Heart right ventricle (tissue), 16 donors: ENCODE measurements around the gene GUK1. TPM values are rescaled to one million over a fixed set of nuclear protein-coding genes. Genes with fewer than 3 reads are reported as not detected.

Source experiments
- ATAC-seq, 8 donors: fragments of 200-7000 bp; cut with Tn5 transposase; one replicate each; pipeline ENCODE4 v1.9.1; 2020; ENCODE audit warnings: mild to moderate bottlenecking in 8 of 8, moderate library complexity in 8 of 8, moderate number of reproducible peaks in 1 of 8
- DNase-seq, 2 donors: peaks; one replicate each; pipeline ENCODE4 v3.0.0-alpha.2; 2020
- H3K27ac ChIP-seq, 10 donors: fragments of 200-600 bp; sonication (generic) in 2 of 10; one replicate each; pipeline versions ENCODE4 v1.5.0 to v1.8.0; 2020 to 2022; ENCODE audit warnings: mild to moderate bottlenecking in 3 of 10
- H3K27me3 ChIP-seq, 7 donors: fragments of 200-600 bp; one replicate each; pipeline ENCODE4 v1.8.0; 2021 to 2022; ENCODE audit warnings: mild to moderate bottlenecking in 2 of 7
- H3K36me3 ChIP-seq, 9 donors: fragments of 200-600 bp; sonication (generic) in 1 of 9; one replicate each; pipeline versions ENCODE4 v1.5.0 to v1.8.0; 2020 to 2022; ENCODE audit warnings: mild to moderate bottlenecking in 2 of 9
- H3K4me1 ChIP-seq, 9 donors: fragments of 200-600 bp; sonication (generic) in 1 of 9; one replicate each; pipeline versions ENCODE4 v1.5.0 to v1.8.0; 2020 to 2022; ENCODE audit warnings: mild to moderate bottlenecking in 4 of 9
- H3K4me3 ChIP-seq, 10 donors: fragments of 200-600 bp; sonication (generic) in 2 of 10; one replicate each; pipeline versions ENCODE4 v1.5.0 to v1.8.0; 2020 to 2022; ENCODE audit warnings: mild to moderate bottlenecking in 7 of 10, moderate library complexity in 2 of 10
- H3K9me3 ChIP-seq, 11 donors: fragments of 200-600 bp in 10 of 11; sonication (generic) in 2 of 11; one replicate each; pipeline versions ENCODE4 v1.5.0 to v1.8.0; 2013 to 2022; ENCODE audit warnings: mild to moderate bottlenecking in 2 of 11, control low read depth in 1 of 11, moderate library complexity in 1 of 11
- CTCF ChIP-seq, 9 donors: fragments of 200-600 bp; sonication (generic) in 2 of 9; IDR thresholded peaks; one replicate each; pipeline versions ENCODE4 v1.5.0 to v1.8.0; 2021 to 2022; ENCODE audit warnings: antibody characterized with exemption in 9 of 9, mild to moderate bottlenecking in 5 of 9, moderate library complexity in 1 of 9
- WGBS, 2 donors: extraction: QIAGEN DNeasy Blood & Tissue Kit; methylation state at CpG; one replicate each; pipeline ENCODE4 v1.1.7; 2013; ENCODE audit warnings: inconsistent platforms in 1 of 2; 5-methylcytosine and 5-hydroxymethylcytosine counted together
- intact Hi-C, 10 donors: fragments of 100-400 bp; cut with DNase I; formaldehyde crosslinking; loops; one replicate each; pipeline versions ENCODE4 v1.11.1 to v1.14.2; 2022
- long read RNA-seq, 3 donors: library from polyadenylated mRNA; unstranded; transcript quantifications; one replicate each; pipeline ENCODE4 v2.0.0, GENCODE V29; 2020 to 2021
- polyA plus RNA-seq, 2 donors: library from polyadenylated mRNA; stranded (reverse); fragments of 200-250 nt; gene quantifications; one replicate each; pipeline ENCODE4 v1.2.3, GENCODE V29; 2013
- total RNA-seq, 10 donors: library from RNA; stranded (reverse); fragmentation: NEBNext Ultra II Directional in 3 of 10; extraction: Animal tissue kit (Norgen Biotek cat#: 25700) in 3 of 10; gene quantifications; one replicate each; pipeline versions ENCODE4 v1.2.1 to v1.2.4, GENCODE V29; 2021 to 2023
- donor health status: Arrhythmogenic right ventricular cardiomyopathy.
- donor health status: ischemic (EF 13 %, LVEDD 7.1; RV severe dilation, severe dysfunction).
- donor health status: healthy with polysubstance abuse.
- donor health status: DM: no; HTN: yes; CAD: no.
- donor health status: DM: no; HTN: no; CAD: no.
- donor health status: ischemic (EF 25% LVEDD 6.9; RV normal size, moderate dysfunction).
- donor health status: ischemic (EF 25% LVEDD 5.7; RV mildly dilated, moderate dysfunction).
- donor health status: healthy.
- donor health status: DM: yes; HTN: yes; CAD: no.
- donor health status: Ischemic cardiomyopathy.
- donor health status: ischemic (EF 35%, LVEDD 5.7; RV mildly dilated, moderate dysfunction).
- donor health status: nonischemic (EF 11% LVEDD 7.7; RV severe dilation, severe dysfunction).
- donor health status: DM: yes; HTN: yes; CAD: no.
- donor health status: PGD.
- donor health status: ischemic (EF 29% LVEDD 5.4; RV normal size, mild dysfunction).
- donor health status: nonischemic (EF 23%, LVEDD 6.1; RV moderate dilation, normal function).

GUK1 gene
- 100 to 1,000 TPM; 121 to 207 (median 159) TPM for total RNA-seq
- polyA plus RNA-seq: 100 to 1,000 TPM; 275 to 474 TPM
- long read RNA-seq, donor 1, transcript GUK1-201 (9 exons, 1,084 nt): minor isoform, 70 of 282 reads
- long read RNA-seq, donor 1, transcript GUK1-208 (7 exons, 842 nt): minor isoform, 6 of 282 reads
- long read RNA-seq, donor 1, transcript GUK1-210 (8 exons, 990 nt): major isoform, 107 of 282 reads
- long read RNA-seq, donor 1, partial matches to known transcripts: 19 of 282 reads
- long read RNA-seq, donor 1, other reads (novel, unspliced or antisense): 69 of 282 reads
- long read RNA-seq, donor 2, transcript GUK1-210 (8 exons, 990 nt): major isoform, 111 of 269 reads
- long read RNA-seq, donor 2, transcript GUK1-208 (7 exons, 842 nt): minor isoform, 9 of 269 reads
- long read RNA-seq, donor 2, transcript GUK1-202 (7 exons, 940 nt): minor isoform, 7 of 269 reads
- long read RNA-seq, donor 2, transcript GUK1-201 (9 exons, 1,084 nt): minor isoform, 66 of 269 reads
- long read RNA-seq, donor 2, partial matches to known transcripts: 17 of 269 reads
- long read RNA-seq, donor 2, other reads (novel, unspliced or antisense): 47 of 269 reads
- long read RNA-seq, donor 3, transcript GUK1-201 (9 exons, 1,084 nt): minor isoform, 45 of 213 reads
- long read RNA-seq, donor 3, transcript GUK1-210 (8 exons, 990 nt): major isoform, 46 of 213 reads
- long read RNA-seq, donor 3, partial matches to known transcripts: 19 of 213 reads
- long read RNA-seq, donor 3, other reads (novel, unspliced or antisense): 91 of 213 reads

- peaks cover 25 to 47% (median 44%) of the 10 kb centered on the region in 9 donors for H3K4me1 ChIP-seq
Observed at GRCh38 chr1:228139931-228140723, at the start of gene GUK1. Gene GUK1 (plus strand): TSS chr1:228140279. CDS start chr1:228140303, 24 bp downstream.

GRCh38 chr1:228090613-228091081, 49.4 kb upstream of the GUK1 start:
- peaks cover 0 to 38% (median 0%) of the 10 kb centered on the region in 9 donors for H3K36me3 ChIP-seq
- intact Hi-C loops: no loop called here
- H3K4me1 ChIP-seq: peaks cover 39 to 86% (median 77%) of the 10 kb centered on the region in 9 donors
- TF ChIP-seq CTCF (IDR thresholded peaks at IDR 0.05): no peak
- peaks cover 0 to 18% (median 10%) of the 10 kb centered on the region in 11 donors for H3K9me3 ChIP-seq
- DNase-seq (no peak), ATAC-seq (peak in 4 of 8 donors; percentile 13 to 23 (median 18))
- WGBS, 2 donors: 21 to 25% methylated on average over 2 of the region's 2 CpGs
- no peak overlapping the region for H3K4me3 ChIP-seq
- no peaks in the 10 kb centered on the region for H3K27me3 ChIP-seq
- peak overlapping the region in 4 of 10 donors; percentile 17 to 100 (median 76) for H3K27ac ChIP-seq

More at GRCh38 chr1:228139931-228140723, at the start of gene GUK1:
- peak; percentile 99 to 100 for DNase-seq
- Histone ChIP-seq H3K27me3 (no peaks in the 10 kb centered on the region), H3K4me3 (peak within 1 kb of the TSS; percentile 83 to 100 (median 95)), H3K27ac (peak within 1 kb of the TSS; percentile 97 to 100 (median 99)), H3K9me3 (no peaks in the 10 kb centered on the region), H3K36me3 (peaks cover 0 to 16% (median 0%) of the 10 kb centered on the region in 9 donors)
- 0% methylated on average over 90 to 95 of the region's 95 CpGs for WGBS, 2 donors
- peak; percentile 92 to 96 (median 94) for ATAC-seq
- TF ChIP-seq CTCF (IDR thresholded peaks at IDR 0.05): peak in 7 of 9 donors; percentile 11 to 57 (median 41)
- intact Hi-C loops: loop anchor here in 6 of 10 donors (1.0 to 10.0 kb wide), 7 partner anchors 22 to 345 kb away; partner anchors contain the start of genes IBA57 (in 4 of the 6), OBSCN (in 1 of the 6), RNF187 (in 1 of the 6) and TRIM11 (in 1 of the 6)

GRCh38 chr1:228091084-228091483, 49.0 kb upstream of the GUK1 start:
- intact Hi-C loops: no loop called here
- peak overlapping the region in 1 of 10 donors; percentile 100 for H3K27ac ChIP-seq
- DNase-seq (no peak), ATAC-seq (no peak)
- TF ChIP-seq CTCF (IDR thresholded peaks at IDR 0.05): no peak
- H3K27me3 ChIP-seq: no peaks in the 10 kb centered on the region
- H3K36me3 ChIP-seq: peaks cover 0 to 42% (median 0%) of the 10 kb centered on the region in 9 donors
- H3K9me3 ChIP-seq: peaks cover 0 to 18% (median 10%) of the 10 kb centered on the region in 11 donors
- WGBS, 2 donors: 58 to 71% methylated on average over 4 of the region's 4 CpGs
- H3K4me1 ChIP-seq: peaks cover 38 to 86% (median 76%) of the 10 kb centered on the region in 9 donors
- no peak overlapping the region for H3K4me3 ChIP-seq
